ENCODE data around the gene FBXW7.

- TF ChIP-seq CTCF (IDR thresholded peaks at IDR 0.05), result no peak
- no peak for TF ChIP-seq POLR2A (IDR thresholded peaks at IDR 0.05)
Measured at GRCh38 chr4:152348670-152349069, 187.2 kb downstream of the FBXW7 start.

Data from breast epithelium (tissue), 3 donors.